Measurements from ENCODE around the gene IL12A.

DNA sequence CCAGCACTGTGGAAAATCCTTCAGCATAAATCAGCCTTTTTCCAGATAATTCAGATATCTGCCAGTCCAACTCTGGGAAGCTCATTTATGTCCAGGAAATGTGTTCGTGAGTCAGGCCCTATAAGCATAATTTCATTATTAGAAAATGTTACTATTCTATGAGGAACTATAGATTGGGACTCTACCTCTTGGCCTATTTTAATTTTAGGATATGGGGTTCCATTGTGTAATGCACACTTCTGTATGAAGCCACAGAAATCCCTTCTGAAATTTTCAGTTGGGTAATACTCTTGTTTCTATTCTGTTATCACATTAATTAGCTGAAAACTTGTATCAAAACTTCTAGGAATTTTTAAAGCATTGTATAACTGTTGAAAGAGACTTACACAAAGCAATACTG is 43.9 kb upstream of the IL12A start:
- TF ChIP-seq, protein P1, sequence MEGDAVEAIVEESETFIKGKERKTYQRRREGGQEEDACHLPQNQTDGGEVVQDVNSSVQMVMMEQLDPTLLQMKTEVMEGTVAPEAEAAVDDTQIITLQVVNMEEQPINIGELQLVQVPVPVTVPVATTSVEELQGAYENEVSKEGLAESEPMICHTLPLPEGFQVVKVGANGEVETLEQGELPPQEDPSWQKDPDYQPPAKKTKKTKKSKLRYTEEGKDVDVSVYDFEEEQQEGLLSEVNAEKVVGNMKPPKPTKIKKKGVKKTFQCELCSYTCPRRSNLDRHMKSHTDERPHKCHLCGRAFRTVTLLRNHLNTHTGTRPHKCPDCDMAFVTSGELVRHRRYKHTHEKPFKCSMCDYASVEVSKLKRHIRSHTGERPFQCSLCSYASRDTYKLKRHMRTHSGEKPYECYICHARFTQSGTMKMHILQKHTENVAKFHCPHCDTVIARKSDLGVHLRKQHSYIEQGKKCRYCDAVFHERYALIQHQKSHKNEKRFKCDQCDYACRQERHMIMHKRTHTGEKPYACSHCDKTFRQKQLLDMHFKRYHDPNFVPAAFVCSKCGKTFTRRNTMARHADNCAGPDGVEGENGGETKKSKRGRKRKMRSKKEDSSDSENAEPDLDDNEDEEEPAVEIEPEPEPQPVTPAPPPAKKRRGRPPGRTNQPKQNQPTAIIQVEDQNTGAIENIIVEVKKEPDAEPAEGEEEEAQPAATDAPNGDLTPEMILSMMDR (IDR thresholded peaks at IDR 0.05): no peak
- no peak for TF ChIP-seq POLR2A (IDR thresholded peaks at IDR 0.05)

Measured in testis (tissue), 2 donors.